Stimulated activated CD8-positive, alpha-beta memory T cell treated with anti-CD3 and anti-CD28 coated beads, Interleukin-7, amount 100 ng/mL, for 24 hours (primary cell): ENCODE data around the gene RPL19.

ENCODE experiments used
- DNase-seq: peaks from one replicate; pipeline ENCODE4 v3.0.0-alpha.2; 2020; ENCODE audit warnings: low read depth

RPL19 gene

DNA sequence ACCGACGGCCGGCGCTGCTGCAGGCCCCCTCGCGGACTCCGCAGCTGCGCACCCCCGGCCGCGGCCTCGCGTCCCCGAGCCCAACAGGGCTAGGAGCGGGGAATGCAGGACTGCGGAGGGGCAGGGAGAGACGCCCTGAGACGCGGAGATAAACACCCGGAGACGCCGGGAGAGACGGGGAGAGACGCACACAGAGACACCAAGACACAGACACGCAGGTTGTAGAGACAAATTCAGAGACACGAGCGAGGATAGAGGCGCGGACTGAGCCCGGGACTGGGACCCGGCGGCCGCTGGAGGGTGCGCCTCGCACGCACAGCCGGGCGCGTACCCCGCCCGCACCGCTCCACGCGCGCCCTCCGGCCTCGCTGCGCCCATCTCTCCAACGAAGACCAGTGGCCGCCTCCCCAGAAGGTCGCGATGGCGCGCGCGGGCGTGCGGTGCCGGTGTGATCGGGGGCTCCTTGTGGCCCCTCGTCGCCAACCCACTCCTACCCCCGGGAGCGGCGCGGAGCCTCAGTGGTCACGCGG is 24.8 kb downstream of the RPL19 start:
- DNase-seq = no peak

DNA sequence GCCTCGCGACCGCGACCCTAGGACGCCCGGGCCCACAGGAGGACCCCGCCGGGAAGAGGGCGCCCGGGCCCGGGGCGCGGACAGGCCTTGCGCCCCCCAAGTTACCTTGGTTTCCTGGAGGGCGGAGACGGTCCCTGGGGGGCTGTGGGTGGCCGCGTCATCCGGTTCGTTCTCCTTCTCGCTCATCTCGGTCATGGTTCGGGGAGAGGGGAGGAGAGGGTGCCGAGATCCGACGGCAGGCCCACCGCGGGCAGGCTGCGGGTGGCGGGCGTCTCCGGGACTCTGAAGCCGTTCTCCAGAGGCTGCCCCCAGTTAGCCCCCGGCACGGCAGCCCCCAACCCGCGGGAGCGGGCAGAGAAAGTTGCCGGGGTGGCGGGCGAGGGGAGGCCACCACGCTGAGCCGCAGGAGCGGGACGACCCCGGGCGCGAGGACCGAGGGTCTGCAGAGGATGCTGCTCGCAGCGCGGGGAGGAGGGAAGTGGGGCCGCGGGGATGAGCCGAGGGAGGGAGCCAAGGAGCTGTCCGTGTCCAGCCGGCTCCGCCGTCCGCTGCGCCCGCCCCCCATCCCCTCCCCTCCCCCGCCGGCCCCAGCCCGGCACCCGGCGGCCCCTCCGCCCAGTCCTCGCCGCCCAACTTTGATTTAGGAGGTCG is 25.4 kb downstream of the RPL19 start, which contains the start of gene STAC2:
TSS of gene STAC2 (minus strand) at position 638 of the 651 bp plus-strand sequence. CDS start at position 195, 443 bp downstream.
- DNase-seq = no peak

DNA sequence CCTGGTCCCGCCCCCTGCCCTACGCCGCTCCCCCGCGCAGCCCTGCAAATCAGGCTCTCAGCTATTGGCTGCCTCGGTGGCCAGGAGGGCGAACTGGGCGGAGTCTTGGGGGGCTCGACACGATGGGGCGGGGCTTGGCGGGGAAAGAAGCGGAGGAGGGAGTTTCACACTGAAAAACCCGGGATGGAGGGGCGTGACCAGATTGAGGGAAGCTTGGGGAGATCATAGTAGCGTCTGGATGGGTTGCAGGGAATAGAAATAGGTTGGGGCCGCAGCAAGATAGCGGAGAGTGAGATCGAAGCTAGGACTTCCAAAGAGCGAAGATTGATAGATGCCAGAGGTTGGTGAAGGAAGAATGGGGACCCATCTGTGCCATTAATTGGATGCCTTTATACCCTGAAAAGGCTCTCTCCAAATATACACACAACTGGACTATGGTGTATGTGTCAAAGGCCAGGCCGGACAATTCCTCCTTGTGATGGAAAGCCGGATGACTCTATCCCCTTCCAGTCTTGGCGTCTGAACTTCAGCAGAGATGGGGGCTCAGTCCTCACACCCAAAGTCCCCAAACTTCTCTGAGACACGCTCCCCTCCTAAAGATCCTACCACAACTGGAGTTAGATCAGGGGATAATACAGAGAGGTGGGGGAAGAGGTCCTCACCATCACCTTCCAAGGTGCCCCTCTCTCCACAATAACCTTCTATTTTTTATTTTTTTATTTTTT is 26.0 kb downstream of the RPL19 start:
- peak; percentile 43 for DNase-seq

DNA sequence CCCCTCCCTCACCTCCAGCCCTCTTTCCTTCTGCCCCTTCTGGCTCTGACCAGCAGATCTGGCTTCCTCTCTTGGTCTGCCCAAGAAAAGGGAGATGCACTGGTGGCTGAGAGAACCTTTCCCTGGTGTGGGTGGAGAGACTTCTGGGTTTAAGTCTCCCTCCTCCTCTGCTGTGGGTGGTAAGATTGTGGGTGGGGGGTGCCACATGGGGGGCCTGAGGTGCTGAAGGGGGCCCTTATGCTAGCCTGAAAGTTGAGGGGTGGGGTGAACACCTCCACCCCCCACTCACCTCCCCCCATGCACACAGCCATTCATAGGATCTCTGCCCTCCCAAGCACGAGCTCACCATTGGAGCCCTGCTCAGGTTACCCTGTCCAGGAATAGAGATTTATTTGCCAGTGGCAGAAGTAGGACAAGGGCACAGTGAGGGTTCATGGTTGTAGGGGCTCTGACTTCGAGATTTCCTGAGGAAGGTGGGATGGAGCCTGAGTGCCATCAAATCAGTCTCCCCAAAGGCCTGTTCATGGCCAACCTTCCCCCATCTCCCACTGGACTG is 27.4 kb downstream of the RPL19 start:
- DNase-seq = no peak

DNA sequence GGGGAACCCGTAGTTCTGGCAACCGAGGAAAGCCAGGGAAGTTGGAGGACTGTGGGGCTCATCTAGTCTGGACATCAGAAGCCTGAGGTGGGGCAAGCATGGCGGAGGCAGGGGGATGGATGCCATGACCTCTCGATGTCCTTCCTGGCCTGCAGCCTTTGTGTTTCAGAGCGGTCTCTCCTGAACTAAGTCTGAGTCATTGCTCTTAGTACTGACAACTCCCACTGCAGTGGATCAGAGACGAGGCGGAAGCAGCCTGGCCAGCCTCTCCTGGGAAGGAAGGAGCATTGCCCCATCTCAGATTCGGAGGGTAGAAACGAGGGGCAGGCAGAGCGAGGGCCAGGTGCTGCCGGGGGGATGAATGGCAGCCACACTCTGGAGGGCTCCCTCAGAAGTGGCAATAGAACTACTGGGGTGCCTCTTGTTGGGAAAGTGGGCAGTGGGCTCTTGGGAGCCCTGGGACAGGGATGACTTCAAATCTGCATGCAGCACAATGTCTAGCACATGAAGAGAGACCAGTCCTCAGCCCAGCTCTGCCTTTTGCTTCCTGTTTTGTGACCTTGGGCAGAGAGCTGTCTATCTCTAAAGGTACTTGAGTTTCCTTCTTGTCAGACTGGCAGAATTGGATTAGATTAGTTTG is 29.3 kb downstream of the RPL19 start:
- DNase-seq = no peak

DNA sequence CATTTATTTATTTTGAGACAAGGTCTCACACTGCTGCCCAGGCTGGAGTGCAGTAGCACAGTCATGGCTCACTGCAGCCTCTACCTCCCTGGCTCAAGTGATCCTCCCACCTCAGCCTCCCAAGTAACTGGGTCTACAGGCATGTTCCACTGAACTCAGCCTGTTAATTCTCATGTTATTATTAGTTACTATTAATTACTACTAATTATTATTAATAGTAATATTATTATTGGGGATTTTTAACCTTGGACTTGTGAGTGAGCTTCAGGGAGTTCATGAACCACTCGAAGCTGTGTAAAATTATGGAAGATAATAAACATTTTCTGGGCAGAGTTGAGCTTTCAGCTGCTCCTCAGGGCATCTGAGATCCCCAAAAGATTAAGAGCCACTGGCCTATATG is 30.3 kb downstream of the RPL19 start:
- DNase-seq = no peak

DNA sequence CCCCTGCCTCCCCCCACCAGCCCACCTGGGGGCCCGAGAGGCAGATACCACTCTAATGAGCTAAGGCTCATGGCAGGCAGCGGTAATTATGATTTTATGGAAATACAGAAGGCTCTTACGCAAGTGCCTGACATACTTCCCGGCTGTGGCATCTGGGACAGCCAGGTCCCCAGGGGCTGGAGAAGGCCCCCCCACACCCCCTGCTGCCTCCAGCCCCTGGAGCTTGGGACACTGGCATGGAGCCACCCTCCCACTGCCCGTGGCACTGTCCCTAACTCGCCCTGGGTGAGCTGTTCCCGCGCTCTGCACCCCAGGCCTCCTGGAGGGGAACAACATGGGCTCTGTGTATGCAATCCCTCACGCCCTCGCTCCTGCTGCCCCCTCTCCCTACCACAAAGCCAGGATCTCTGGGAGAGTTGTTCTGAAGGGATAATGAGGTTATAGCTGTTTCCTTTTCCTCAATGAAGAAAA is 31.0 kb downstream of the RPL19 start:
- no peak for DNase-seq

DNA sequence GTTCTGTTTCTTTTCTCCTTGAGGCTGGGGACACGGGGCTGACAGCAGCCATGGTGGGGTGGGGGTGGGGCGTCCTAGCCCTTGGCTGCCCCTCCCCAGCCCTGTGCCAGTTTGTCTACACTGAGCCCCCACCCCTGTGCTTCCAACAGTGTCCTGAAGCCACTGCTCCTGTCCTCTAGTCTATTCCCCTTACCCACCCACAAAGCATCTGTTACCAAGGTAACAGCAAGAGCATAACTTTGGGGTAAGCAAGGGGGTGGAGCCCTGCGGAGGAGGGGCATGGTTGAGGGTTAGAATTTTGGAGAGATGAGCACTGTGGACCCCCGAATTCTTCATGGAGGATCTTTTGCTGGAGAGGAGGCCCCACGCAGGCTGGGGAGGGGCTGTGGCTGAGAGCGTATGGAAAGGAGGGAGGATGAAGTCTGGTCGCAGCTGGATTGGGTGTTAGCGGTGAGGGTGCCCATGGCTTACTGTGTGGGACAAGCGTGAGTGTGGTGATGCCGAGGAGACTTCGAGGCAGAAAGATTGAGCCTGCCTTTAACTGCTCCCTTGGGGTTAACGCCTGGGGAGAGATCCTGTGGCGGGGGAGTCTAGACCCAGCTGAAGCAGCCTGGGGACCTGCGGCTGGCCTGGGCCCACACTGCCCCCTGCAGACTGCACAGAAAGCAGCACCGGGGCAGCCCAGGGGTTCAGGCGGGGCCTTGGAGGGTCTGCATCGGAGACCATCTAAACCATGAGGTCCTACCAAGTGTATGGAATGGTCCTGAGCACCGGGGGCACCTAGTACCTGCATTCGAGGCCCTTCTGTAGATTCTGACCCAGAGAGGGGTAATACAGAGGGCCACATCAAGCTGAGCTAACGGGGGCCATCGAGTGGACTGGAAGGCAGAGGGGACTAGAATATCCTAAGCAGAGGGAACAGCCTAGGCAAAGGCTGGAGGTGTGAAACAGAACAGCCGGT is 31.8 kb downstream of the RPL19 start:
- peak; percentile 28 for DNase-seq

DNA sequence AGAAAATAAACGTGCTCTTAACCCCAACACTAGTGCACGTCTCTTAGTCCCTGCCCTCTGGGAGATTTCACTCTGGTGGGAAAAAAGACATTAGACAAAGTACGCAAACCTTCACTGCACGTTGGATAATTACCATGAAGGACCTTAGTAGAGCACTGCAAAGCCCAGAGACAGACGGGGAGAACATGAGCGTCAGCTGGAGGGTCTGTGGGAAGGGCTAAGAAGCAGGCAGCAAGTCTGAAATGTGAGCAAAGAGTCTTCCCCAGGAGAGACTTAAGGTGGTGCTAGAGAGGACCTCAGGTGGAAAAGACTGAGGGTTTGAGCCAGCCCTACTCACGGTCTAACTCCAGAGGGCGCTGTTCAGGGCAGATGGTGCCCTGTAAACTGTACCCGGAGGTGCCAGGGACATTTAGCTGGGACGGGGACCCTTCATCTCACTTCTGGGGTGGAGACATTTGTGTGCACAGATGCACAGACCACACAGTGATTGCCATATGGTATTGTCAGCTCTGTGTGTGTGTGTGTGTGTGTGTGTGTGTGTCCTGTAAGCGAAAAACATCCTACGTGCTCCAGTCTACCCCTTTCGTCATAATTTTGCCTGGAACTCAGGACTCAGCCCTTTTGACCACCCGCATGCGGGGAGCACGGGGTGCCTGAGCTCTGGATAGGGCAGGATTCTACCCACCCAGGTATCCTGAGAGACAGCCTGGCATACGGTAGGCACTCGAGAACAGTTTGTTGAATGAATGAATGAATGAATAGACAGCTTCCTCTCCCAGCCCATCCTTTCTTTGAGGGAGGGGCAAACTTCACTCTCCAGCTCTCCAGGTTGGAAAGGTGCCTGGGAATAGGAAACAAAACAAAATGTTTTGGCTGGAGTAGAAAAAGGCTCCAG is 35.7 kb downstream of the RPL19 start:
- no peak for DNase-seq

DNA sequence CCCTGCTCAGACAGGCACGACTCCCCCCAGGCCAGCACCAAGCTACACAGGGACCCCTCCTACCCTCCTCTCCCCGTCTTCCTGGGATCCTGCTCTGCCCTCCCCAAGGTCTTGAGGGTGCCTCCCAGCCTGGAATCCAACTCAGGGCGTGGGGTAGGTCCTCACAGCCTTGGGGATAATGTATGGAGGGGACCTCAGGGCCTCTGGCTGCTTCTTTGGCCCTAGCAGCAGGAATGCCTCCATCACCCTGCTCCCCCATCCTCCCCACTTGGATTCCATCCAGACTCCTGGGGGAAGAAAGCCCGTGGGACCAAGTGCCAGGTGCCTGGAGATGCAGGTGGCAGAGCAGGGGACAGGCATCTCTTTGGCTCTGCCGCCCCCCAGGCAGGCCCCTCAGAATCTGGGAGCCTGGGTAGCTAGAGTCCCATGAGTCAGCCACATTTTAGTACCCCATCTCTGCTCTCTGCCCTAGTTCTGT is 36.4 kb downstream of the RPL19 start:
- no peak for DNase-seq

DNA sequence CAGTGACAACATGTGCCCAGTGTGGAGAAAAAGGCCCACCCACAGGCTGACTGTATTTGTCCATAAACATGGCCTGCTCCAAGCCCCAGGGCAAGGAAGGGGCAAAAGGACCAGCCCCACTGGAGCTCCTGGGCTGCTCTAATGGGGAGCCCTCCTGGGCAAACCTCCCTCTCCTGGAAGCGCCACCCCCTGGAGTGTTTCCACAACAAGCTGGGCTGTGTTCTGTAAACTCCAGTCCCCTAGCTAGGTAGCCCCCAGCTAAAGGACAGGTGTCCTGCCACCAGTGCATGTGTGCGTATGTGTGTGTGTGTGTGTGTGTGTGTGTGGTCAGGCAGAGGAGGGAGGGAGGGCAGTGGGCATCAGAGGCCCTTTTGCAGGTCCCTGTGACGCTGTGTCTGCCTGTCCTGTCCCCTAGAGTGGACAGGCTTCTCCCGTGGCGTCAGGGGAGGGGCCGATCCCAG is 36.9 kb downstream of the RPL19 start:
- DNase-seq = no peak

DNA sequence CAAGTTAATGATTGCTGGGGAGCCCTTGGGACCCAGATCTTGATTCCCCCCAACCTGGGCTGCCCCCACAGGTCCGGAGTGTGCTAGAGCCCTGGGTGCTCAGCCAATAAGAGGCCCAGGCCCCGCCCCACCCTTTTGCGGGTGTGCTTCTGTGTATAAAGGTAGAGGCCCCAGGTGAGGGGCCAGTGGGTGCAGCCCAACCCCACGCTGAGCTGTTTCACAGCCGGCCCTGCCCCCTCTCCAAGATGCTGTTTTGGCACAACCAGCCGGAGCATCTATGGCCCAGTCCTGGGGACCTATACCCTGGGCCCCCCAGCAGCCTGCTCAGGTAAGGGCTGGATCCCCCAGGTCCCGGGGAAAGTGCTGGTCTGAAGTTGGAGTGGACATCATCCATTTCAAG is 37.5 kb downstream of the RPL19 start:
- DNase-seq = no peak

DNA sequence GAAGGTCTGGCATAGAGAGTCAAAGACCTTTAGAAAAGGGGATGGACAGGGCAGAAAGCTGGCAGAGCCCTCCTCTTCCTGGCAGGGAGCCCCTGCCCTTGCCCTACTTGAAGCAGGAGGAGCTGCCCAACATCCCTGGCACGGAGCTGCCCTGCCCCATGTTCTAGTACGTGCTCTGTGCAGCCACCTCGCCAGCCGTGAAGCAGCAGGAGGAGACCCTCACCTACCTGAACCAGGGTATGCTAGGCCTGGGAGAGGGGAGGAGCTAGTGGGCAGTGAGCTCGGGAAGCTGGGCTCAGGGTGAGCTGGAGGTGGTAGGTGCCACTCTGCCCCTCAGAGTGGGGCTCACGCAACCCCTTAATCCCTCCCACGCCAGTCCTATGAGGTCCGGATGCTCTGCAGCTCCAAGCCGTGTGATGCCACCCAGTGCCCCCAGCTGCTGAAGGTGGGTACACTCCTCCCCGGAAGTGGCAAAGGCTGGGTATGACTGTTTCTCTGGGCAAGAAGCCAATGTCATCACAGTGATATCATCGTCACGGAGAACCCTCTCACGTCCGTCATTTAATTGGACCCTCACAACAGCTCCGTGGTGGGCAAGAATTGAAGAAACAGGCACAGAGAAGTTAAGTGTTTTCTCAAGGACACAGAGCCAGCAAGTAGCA is 38.4 kb downstream of the RPL19 start:
- peak; percentile 49 for DNase-seq

DNA sequence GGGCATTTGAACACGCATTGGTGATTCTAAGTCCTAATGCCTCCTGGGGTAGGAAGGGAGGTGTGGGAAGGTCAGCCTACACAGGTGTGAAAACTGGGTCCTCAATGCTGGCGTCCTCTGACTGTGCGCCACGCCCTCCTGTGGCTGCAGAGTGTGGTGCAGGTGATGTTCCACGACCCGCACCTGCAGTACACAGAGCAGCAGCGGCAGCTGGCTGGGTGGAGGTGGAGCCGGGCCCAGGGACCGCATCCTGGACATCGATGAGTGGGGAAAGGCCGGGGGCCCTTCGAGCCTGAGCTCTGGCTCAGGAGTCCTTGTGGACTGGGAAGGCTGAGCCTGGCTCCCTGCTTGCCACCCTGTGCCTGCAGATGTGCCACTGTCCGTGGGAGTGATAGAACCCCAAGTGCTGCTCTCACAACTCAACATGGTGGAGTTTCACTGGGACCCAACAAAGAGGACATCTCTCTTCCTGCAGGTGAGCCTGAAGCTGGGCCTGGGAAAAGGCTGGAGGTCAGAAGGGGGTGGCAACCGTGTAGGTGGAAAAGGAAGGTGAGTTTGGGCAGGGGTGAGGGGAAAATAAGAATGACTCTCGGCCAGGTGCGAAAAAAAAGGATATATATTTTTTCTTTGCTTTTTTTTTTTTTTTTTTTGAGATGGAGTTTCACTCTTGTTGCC is 39.7 kb downstream of the RPL19 start:
- peak; percentile 33 for DNase-seq

DNA sequence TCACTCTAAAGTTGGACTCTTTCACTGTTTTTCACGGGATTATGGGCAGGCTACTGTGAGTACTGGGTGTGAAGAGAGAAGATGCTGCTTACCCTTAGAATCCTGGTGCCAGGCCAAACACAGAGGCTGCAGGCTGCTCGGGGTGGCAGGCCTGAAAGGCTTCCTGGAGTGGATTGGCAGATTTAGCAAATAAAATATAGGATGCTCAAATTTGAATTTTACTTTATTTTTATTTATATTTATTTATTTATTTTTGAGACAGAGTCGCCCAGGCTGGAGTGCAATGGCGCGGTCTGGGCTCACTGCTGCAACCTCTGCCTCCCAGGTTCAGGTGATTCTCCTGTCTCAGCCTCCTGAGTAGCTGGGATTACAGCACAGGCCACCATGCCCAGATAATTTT is 40.5 kb downstream of the RPL19 start:
- DNase-seq = no peak

DNA sequence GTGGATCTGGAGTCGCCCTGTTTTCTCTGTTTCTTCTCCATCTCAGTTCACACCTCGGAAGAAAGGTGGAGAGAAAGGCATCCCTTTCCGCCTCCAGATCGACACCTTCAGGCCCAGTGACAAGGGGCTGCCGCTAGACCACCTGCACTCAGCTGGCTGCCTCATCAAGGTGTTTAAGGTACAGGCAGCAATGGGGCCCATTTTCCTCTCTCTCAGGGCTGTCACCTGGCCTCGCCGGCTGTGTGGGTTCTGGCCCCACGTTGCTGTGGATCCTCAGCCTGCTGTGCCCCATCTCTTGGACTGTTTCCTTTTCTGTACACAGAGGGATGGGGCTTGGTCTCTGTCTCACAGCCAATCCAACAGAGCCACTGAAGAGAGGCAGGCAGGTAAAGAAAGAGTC is 43.1 kb downstream of the RPL19 start:
- DNase-seq = no peak

DNA sequence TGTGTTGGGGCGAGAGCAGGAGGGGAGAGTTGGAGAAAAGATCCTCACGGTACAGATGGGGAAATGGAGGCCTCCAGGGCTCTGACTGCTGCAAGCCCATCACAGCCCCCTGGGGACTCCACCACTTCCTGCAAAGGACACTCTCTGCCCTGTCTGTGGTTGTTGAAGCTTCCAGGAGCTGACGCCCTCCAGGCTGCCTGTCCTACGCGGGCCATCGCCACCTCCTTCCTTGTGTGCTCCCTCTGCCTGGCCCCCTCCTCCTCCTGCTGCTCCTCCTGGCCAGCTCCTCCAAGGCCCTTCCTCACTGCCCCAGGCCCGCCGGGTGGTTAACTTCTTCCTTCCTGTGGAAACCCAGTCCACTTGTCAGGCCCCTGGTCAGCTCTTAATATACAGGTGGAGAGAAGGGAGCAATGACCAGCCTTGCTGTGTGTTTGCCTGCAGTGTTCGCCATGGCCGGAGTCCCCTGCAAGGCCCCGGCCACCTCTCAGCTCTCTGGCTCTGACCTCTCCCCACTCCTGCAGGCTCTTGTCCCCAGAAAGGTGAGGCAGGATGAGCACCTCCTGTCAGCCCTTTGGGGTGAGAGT is 44.0 kb downstream of the RPL19 start:
- DNase-seq = no peak
